ENCODE measurements around the gene SCYL2.
A peak's percentile ranks its signal among the peaks of the same experiment; 100 is the strongest.
"Not testable (repeated sequence)": the region's sequence is repeated elsewhere in the genome, so short reads cannot be mapped to it uniquely, and the experiment has no call there.

SCYL2 gene

DNA sequence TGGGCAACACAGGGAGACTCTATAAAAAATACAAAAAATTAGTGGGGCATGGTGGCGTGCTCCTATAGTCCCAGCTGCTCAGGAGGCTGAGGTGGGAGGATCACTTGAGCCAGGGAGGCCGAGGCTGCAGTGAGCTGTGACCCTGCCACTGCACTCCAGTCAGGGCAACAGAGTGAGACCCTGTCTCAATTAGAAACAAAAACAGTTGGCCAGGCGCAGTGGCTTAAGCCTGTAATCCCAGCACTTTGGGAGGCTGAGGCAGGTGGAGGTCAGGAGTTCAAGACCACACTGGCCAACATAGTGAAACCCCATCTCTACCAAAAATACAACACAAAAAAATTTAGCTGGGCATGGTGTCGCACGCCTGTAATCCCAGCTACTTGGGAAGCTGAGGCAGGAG, 1.9 kb upstream of the SCYL2 start:
- not testable (repeated sequence) for DNase-seq

DNA sequence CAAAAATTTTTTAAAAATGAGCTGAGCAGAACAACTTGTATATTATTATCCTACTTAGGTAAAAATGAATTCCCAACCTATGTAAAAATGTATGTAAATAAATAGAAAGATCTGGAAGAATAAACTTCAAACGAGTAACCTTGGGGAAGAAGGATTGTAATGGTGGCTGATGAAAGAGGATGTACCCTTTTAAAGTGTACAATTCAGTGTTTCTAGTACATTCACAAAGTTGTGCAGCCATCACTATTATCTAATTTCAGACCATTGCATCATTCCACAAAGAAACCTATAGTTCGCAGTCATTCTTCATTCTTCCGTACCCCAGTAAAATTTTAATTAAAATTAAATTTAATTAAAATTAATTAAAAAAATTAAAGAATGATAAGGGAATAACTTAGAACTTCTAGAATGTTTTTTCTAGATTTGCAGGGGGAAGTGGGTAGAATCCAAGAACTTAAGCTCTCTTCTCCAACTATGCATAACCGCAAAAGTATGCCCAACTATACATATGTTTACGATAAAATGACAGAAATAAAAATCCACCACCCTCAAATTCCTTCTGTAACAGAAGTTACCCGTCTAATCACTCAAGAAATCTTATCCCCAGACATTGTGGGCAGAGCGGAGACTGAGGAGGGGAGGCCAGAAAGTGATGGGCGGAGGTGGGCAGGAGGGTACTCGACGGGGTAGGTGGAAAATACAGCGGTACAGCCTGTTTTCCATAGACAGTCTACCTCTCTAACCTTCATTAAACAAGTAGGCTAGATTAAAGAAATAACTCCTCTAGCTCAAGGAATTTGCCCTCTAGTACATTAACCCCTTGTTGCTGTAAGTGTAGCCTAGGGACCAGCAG, 1.0 kb upstream of the SCYL2 start:
- DNase-seq: no peak

DNA sequence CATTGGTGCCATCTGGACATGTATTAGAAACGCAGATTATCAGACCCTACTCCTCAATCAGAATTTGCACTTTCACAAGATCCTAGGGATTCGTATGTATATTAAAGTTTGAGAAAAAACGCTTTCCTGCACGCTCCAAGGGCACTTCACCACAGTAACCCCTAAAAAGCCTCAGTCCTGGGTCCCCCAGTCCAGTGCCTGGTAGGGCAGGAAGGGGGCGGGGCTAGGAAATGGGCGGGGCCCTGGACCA, 467 bp upstream of the SCYL2 start:
- peak; percentile 91 for DNase-seq

- peak; percentile 9 for DNase-seq
Measured at GRCh38 chr12:100267603-100268281, 765 bp downstream of the SCYL2 start.

DNA sequence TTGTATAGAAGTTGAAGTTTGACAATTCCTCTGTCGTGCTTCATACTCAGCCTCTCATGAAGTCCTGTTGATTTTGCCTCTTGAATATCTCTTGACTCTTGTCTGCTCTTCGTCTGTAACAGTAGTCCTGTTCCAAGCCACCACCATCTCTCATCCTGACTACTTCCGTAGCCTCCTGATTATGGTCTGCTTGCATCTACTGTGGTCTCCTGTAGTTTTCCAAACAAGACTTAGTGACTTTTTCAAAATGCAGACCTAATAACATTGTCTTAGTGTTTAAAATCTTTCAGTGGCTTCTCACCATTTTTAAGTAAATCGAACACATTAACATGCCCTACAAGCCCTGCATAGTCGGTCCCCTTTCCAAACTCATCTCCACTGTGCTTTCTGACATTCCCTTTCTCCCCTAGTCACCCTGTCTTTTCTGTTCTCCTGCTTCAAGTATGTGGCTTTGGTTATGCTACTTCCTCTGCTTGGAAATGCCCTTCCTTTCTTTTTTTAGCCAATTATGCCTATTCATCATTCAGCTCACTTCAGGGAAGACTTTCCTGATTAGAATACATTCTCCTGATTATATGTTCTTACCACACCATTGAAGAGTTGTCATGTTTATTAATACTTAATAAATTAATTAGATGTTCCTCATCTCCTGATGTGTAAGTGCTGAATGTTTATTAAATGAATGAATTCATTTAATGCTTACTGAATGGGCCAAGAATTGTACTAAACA, 2.0 kb downstream of the SCYL2 start:
- DNase-seq: no peak

GRCh38 chr12:100273782-100274181, 6.8 kb downstream of the SCYL2 start:
- no peak for DNase-seq

DNA sequence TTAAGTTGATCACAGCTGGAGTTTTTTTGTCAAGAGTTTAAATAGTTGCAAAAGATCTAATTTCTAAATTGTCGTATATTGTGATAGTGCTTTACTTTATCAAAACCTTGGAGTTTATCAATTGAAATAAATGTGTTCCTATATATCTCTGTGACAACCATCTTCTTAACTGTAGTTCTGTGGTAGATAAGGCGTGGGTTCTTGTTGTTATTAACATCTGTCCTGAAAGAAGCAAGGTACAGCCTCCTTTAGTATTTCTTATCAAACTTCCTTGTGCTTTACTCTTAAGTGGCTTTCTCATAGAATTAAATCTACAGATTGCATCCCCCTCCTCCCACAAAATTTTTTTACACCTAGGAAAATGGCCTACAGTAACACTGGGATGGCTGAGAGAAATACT, 7.3 kb downstream of the SCYL2 start:
- no peak for DNase-seq

GRCh38 chr12:100279159-100279558, 12.2 kb downstream of the SCYL2 start:
- DNase-seq: no peak

GRCh38 chr12:100279607-100280244, 12.7 kb downstream of the SCYL2 start:
- DNase-seq: no peak

DNA sequence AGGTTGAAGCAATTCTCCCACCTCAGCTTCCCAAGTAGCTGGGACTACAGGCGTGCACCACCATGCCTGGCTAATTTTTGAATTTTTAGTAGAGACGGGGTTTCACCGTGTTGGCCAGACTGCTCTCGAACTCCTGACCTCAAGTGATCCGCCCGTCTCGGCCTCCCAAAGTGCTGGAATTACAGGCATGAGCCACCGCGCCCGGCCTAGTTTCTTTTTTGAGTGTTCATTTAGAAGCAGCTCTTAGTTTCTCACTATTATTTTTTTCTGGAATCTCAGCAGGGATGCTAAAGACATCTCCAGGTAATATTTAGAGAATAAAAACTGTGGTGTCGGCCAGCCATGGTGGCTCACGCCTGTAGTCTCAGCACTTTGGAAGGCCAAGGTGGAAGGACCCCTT, 17.6 kb downstream of the SCYL2 start:
- DNase-seq: not testable (repeated sequence)

GRCh38 chr12:100289038-100289437, 22.1 kb downstream of the SCYL2 start:
- DNase-seq: no peak

GRCh38 chr12:100290016-100290415, 23.0 kb downstream of the SCYL2 start:
- DNase-seq: no peak

DNA sequence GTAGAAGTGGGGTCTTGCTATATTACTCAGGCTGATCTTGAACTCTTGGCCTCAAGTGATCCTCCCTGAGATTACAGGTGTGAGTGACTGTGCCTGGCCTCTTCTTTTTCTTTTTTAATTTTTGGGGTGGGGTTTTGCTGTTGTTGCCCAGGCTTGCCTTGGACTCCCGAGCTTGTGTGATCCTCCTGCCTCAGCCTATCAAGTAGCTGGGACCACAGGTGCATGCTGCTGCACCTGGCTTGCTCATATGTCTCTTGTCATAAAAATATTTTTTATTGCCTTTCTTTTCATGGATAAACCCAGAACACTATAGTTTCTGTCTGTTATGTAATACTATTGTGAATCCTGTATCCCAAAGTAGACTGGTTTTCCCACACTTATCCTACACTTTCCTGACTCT, 26.0 kb downstream of the SCYL2 start:
- DNase-seq: no peak

- DNase-seq: not testable (repeated sequence)
Measured at GRCh38 chr12:100294366-100294765, 27.4 kb downstream of the SCYL2 start.

- no peak for DNase-seq
Measured at GRCh38 chr12:100295764-100296555, 29.0 kb downstream of the SCYL2 start.

GRCh38 chr12:100302081-100302480, 35.1 kb downstream of the SCYL2 start:
- no peak for DNase-seq

- no peak for DNase-seq
Measured at GRCh38 chr12:100303831-100304230, 36.9 kb downstream of the SCYL2 start.

DNA sequence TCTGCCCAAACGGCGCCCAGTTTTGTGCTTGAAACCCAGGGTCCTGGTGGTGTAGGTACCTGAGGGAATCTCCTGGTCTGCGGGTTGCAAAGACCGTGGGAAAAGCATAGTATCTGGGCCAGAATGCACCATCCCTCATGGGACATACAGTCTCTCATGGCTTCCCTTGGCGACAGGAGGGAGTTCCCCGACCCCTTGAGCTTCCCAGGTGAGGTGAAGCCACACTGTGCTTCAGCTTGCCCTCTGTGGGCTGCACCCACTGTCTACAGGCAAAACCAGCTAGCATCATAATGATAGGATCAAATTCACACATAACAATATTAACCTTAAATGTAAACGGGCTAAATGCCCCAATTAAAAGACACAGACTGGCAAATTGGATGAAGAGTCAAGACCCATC, 37.4 kb downstream of the SCYL2 start:
- DNase-seq: not testable (repeated sequence)

DNA sequence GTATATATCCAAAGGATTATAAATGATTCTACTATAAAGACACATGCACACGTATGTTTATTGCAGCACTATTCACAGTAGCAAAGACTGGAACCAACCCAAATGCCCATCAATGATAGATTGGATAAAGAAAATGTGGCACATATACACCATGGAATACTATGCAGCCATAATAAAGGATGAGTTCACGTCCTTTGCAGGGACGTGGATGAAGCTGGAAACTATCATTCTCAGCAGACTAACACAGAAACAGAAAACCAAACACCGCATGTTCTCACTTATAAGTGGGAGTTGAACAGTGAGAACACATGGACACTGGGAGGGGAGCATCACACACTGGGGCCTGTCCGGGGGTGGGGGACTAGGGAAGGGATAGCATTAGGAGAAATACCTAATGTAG, 41.2 kb downstream of the SCYL2 start:
- not testable (repeated sequence) for DNase-seq

- no peak for DNase-seq
Measured at GRCh38 chr12:100311317-100311716, 44.3 kb downstream of the SCYL2 start.

- DNase-seq: no peak
Measured at GRCh38 chr12:100317371-100317770, 50.4 kb downstream of the SCYL2 start.

DNA sequence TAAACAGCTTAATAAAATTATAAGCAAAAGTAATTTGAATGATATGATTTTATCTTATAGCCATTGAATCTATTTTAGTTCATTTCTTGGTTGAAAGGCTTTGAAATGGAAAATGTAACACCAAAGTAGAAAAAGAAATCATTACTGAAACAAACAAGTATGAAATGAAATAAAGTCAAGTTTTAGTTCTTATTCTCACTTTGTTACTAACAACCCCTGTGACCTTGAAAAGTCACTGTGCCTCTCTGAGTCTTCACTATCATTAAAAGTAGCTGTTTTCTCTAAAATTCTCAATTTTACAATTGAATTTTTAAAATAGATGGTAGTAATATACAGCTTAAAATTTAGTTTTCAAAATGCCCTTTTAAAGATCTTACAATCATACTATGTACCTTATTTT, 57.5 kb downstream of the SCYL2 start:
- no peak for DNase-seq

- DNase-seq: no peak
Measured at GRCh38 chr12:100326208-100326607, 59.2 kb downstream of the SCYL2 start.
